ENCODE results near the gene PXMP2. TPM values are rescaled to one million over a fixed set of nuclear protein-coding genes. Genes with fewer than 3 reads are reported as not detected.

Gene PXMP2
- total RNA-seq, 1 donor from 2014 or later = 18.6 TPM

DNA sequence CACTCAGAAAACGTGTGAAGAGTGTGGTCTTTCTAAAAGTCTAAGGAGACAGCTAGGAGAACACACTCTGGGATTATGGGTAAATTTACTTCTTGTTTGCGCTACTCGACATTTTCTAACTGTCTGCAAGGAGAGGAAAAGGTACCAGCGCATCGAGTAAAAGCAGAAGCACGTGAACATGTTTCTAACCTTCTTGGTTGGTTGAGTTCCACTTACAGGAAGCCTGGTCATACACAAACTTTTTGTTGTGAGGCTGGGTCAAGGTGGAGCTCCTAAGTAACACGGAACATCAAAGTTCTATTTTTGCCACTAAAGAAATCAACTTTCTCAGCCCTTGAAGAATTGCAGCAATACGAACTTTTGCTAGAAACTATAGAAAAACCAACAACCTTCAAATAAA lies 54.2 kb downstream of the PXMP2 start:
- no peak for DNase-seq (ENCODE audit: low spot score)
- H3K9me3 Mint-ChIP-seq = no peaks in the 10 kb centered on the region
- Histone ChIP-seq H2AFZ (replicated peaks) (no peak overlapping the region), H3K9me3 (ENCODE audit: low read depth) (no peaks in the 10 kb centered on the region), H3K4me1 (no peaks in the 10 kb centered on the region), H3K9ac (no peak overlapping the region), H3K4me3 (no peak overlapping the region), H4K20me1 (ENCODE audit: low read depth) (peaks cover 12% of the 10 kb centered on the region), H3K27me3 (no peaks in the 10 kb centered on the region), H3K36me3 (peaks cover 3% of the 10 kb centered on the region), H3K4me2 (no peak overlapping the region), H3F3A (ENCODE audit: low read depth) (no peaks in the 10 kb centered on the region), H3K79me2 (ENCODE audit: low read depth) (peaks cover 28% of the 10 kb centered on the region), H3K27ac (no peak overlapping the region)
- no peaks in the 10 kb centered on the region for H3K4me1 Mint-ChIP-seq
- TF ChIP-seq EZH2 (IDR thresholded peaks at IDR 0.05) = no peak
- TF ChIP-seq EZH2phosphoT487 (IDR thresholded peaks at IDR 0.05) = no peak
- peaks cover 67% of the 10 kb centered on the region for H3K36me3 Mint-ChIP-seq
- peaks cover 2% of the 10 kb centered on the region for H3K27me3 Mint-ChIP-seq (ENCODE audit: insufficient read depth, low read depth)
- no peak overlapping the region for H3K27ac Mint-ChIP-seq
- no peak overlapping the region for H3K4me3 Mint-ChIP-seq

DNA sequence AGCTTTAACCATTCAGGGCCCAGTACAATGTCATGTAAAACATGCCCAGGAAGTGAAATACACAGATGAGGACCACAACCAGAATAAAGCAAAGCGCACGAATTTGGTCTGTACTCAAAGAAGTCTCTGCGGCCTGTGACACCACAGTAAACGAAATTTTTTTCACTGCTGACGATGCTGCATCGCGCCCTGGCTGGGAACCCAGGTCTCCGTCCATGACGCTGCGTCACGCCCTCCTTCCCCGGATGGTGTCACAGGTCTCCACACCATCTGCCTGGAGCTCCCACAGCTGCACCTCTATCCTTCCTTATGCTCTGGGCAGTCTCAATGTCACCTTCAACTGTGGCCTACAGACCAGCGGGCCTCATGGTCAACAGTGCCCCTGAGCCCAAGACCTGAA lies 56.4 kb downstream of the PXMP2 start:
- Histone ChIP-seq H3K9me3 (ENCODE audit: low read depth) (no peaks in the 10 kb centered on the region), H3F3A (ENCODE audit: low read depth) (no peaks in the 10 kb centered on the region), H3K9ac (no peak overlapping the region), H3K4me2 (no peak overlapping the region), H3K79me2 (ENCODE audit: low read depth) (peaks cover 28% of the 10 kb centered on the region), H3K27ac (no peak overlapping the region), H4K20me1 (ENCODE audit: low read depth) (peaks cover 12% of the 10 kb centered on the region), H3K4me3 (no peak overlapping the region), H2AFZ (replicated peaks) (no peak overlapping the region), H3K36me3 (peaks cover 3% of the 10 kb centered on the region), H3K4me1 (no peaks in the 10 kb centered on the region), H3K27me3 (no peaks in the 10 kb centered on the region)
- Mint-ChIP-seq H3K9me3 (no peaks in the 10 kb centered on the region), H3K36me3 (peaks cover 75% of the 10 kb centered on the region), H3K27ac (no peak overlapping the region), H3K4me3 (no peak overlapping the region), H3K4me1 (no peaks in the 10 kb centered on the region), H3K27me3 (ENCODE audit: insufficient read depth, low read depth) (peaks cover 4% of the 10 kb centered on the region)
- no peak for TF ChIP-seq EZH2phosphoT487 (IDR thresholded peaks at IDR 0.05)
- TF ChIP-seq, protein P1, sequence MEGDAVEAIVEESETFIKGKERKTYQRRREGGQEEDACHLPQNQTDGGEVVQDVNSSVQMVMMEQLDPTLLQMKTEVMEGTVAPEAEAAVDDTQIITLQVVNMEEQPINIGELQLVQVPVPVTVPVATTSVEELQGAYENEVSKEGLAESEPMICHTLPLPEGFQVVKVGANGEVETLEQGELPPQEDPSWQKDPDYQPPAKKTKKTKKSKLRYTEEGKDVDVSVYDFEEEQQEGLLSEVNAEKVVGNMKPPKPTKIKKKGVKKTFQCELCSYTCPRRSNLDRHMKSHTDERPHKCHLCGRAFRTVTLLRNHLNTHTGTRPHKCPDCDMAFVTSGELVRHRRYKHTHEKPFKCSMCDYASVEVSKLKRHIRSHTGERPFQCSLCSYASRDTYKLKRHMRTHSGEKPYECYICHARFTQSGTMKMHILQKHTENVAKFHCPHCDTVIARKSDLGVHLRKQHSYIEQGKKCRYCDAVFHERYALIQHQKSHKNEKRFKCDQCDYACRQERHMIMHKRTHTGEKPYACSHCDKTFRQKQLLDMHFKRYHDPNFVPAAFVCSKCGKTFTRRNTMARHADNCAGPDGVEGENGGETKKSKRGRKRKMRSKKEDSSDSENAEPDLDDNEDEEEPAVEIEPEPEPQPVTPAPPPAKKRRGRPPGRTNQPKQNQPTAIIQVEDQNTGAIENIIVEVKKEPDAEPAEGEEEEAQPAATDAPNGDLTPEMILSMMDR (IDR thresholded peaks at IDR 0.05) = no peak
- no peak for TF ChIP-seq EZH2 (IDR thresholded peaks at IDR 0.05)
- no peak for DNase-seq (ENCODE audit: low spot score)

DNA sequence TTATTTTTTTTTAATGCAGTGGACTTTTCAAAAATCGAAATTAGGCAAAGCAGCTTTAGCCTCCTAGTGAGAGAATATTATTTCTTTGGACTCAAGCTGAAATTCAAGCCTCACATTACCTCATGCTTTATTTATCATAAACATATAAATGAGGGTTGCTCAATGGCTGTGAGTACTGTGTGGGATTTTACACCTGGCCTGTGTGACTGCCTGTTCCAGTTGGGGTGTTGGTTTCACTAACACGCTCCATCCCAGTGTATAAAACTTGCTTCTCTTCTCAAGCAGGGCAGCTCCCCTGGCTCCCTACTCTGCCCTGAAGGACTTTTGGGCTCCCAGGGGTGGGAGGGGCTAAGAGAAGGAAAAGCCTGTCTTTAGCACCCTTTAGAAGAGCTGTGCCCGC lies 59.2 kb downstream of the PXMP2 start:
- H3K4me3 Mint-ChIP-seq = no peak overlapping the region
- H3K4me2 ChIP-seq = no peak overlapping the region
- no peak overlapping the region for H3K27ac ChIP-seq
- H4K20me1 ChIP-seq (ENCODE audit: low read depth) = peaks cover 14% of the 10 kb centered on the region
- no peaks in the 10 kb centered on the region for H3K9me3 ChIP-seq (ENCODE audit: low read depth)
- peaks cover 54% of the 10 kb centered on the region for H3K36me3 Mint-ChIP-seq
- no peak for DNase-seq (ENCODE audit: low spot score)
- H3K4me3 ChIP-seq = no peak overlapping the region
- TF ChIP-seq EZH2phosphoT487 (IDR thresholded peaks at IDR 0.05) (no peak), EZH2 (IDR thresholded peaks at IDR 0.05) (no peak)
- TF ChIP-seq, protein P1 (IDR thresholded peaks at IDR 0.05) = no peak
- no peaks in the 10 kb centered on the region for H3K4me1 ChIP-seq
- no peaks in the 10 kb centered on the region for H3K9me3 Mint-ChIP-seq
- no peak overlapping the region for H3K9ac ChIP-seq
- H3K27me3 ChIP-seq = no peaks in the 10 kb centered on the region
- peaks cover 3% of the 10 kb centered on the region for H3K36me3 ChIP-seq
- peaks cover 2% of the 10 kb centered on the region for H3K27me3 Mint-ChIP-seq (ENCODE audit: insufficient read depth, low read depth)
- H3K79me2 ChIP-seq (ENCODE audit: low read depth) = peaks cover 41% of the 10 kb centered on the region
- H3F3A ChIP-seq (ENCODE audit: low read depth) = no peaks in the 10 kb centered on the region
- no peaks in the 10 kb centered on the region for H3K4me1 Mint-ChIP-seq
- H2AFZ ChIP-seq (replicated peaks) = no peak overlapping the region
- no peak overlapping the region for H3K27ac Mint-ChIP-seq

DNA sequence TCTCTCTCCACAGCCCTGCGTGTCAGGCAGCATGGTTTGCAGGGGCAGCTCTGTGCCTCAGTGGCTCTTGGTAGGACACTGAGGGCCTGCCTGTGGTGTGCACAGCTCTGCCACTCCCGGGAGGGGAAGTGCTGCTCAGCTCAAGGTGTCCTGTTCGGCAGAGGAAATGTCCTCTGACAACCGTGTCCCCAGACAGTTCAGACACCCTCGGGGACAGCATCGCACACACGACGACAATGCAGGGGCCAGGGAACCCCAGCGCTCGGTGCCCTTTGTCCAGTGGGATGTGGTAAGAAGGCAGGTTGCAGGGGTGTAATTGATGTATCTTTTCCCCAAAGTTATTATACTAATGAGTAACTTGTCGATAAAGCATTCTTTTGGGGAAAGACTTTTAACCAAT lies 60.0 kb downstream of the PXMP2 start:
- no peaks in the 10 kb centered on the region for H3K4me1 ChIP-seq
- Mint-ChIP-seq H3K9me3 (no peaks in the 10 kb centered on the region), H3K27ac (no peak overlapping the region), H3K36me3 (peaks cover 47% of the 10 kb centered on the region), H3K4me1 (no peaks in the 10 kb centered on the region), H3K27me3 (ENCODE audit: insufficient read depth, low read depth) (peaks cover 2% of the 10 kb centered on the region), H3K4me3 (no peak overlapping the region)
- peaks cover 14% of the 10 kb centered on the region for H4K20me1 ChIP-seq (ENCODE audit: low read depth)
- no peak for DNase-seq (ENCODE audit: low spot score)
- no peak overlapping the region for H3K4me3 ChIP-seq
- no peak overlapping the region for H3K27ac ChIP-seq
- H3K36me3 ChIP-seq = peaks cover 3% of the 10 kb centered on the region
- peaks cover 47% of the 10 kb centered on the region for H3K79me2 ChIP-seq (ENCODE audit: low read depth)
- no peaks in the 10 kb centered on the region for H3K9me3 ChIP-seq (ENCODE audit: low read depth)
- H3K9ac ChIP-seq = no peak overlapping the region
- H2AFZ ChIP-seq (replicated peaks) = no peak overlapping the region
- TF ChIP-seq, protein P1 (IDR thresholded peaks at IDR 0.05) = no peak
- TF ChIP-seq EZH2 (IDR thresholded peaks at IDR 0.05) (no peak), EZH2phosphoT487 (IDR thresholded peaks at IDR 0.05) (no peak)
- no peaks in the 10 kb centered on the region for H3F3A ChIP-seq (ENCODE audit: low read depth)
- no peaks in the 10 kb centered on the region for H3K27me3 ChIP-seq
- no peak overlapping the region for H3K4me2 ChIP-seq

Measured in neural progenitor cell (in vitro differentiated cells).